IMR-90 (cell line): Measurements from ENCODE around the gene POU2F1. TPM values are rescaled to one million over a fixed set of nuclear protein-coding genes. Genes with fewer than 3 reads are reported as not detected.

Source experiments
- ATAC-seq: fragments of 200-7000 bp; cut with Tn5 transposase; 2 replicates; pipeline ENCODE4 v1.9.1; 2020; ENCODE audit warnings: low read depth, mild to moderate bottlenecking, moderate library complexity
- Bru-seq: library from RNA; stranded (reverse); fragments of 400-500 nt; gene quantifications from one replicate; lab custom pipeline; 2021; lab: Mats Ljungman, UMichigan
- BruChase-seq, 2 experiments: library from RNA; stranded (reverse); fragments of 400-500 nt; gene quantifications; one replicate each; lab custom pipeline; 2021; lab: Mats Ljungman, UMichigan
- BruUV-seq: library from RNA; stranded (reverse); fragments of 400-500 nt; replicated peaks from 2 replicates; lab custom pipeline; 2021; lab: Mats Ljungman, UMichigan
- CTCF ChIA-PET: fragments of 300-600 bp; formaldehyde crosslinking; extraction: SDS; loops from one replicate; lab custom pipeline; 2021; ENCODE audit warnings: antibody characterized with exemption; lab: Yijun Ruan, JAX
- POLR2A ChIA-PET: fragments of 300-600 bp; sonication (Branson Sonifier 250); formaldehyde crosslinking; loops from one replicate; lab custom pipeline; 2022; ENCODE audit warnings: antibody characterized with exemption; ENCODE audit not compliant: unreplicated experiment; lab: Charles Lee
- DNase-seq: peaks from one replicate; pipeline ENCODE4 v3.0.0; 2013
- H2AFZ ChIP-seq: replicated peaks from 2 replicates; pipeline ENCODE3; 2013; ENCODE audit warnings: low read length, mild to moderate bottlenecking; ENCODE audit not compliant: poor library complexity
- H2AK5ac ChIP-seq: 2 replicates; pipeline ENCODE4 v1.6.1; 2013; ENCODE audit warnings: low read depth, low read length, inconsistent platforms
- H2AK9ac ChIP-seq: replicated peaks from 2 replicates; pipeline ENCODE3; 2013; ENCODE audit warnings: mild to moderate bottlenecking, low read depth, low read length, moderate library complexity; ENCODE audit not compliant: poor library complexity
- H2BK120ac ChIP-seq: 2 replicates; pipeline ENCODE4 v1.6.1; 2013; ENCODE audit warnings: low read depth, low read length, inconsistent platforms
- H2BK15ac ChIP-seq: 3 replicates; pipeline ENCODE4 v1.6.1; 2013; ENCODE audit warnings: low read depth, low read length, inconsistent platforms
- H2BK20ac ChIP-seq: 2 replicates; pipeline ENCODE4 v1.6.1; 2013; ENCODE audit warnings: low read depth, mild to moderate bottlenecking, inconsistent platforms, low read length, moderate library complexity
- H2BK5ac ChIP-seq: 2 replicates; pipeline ENCODE4 v1.6.1; 2013; ENCODE audit warnings: mild to moderate bottlenecking, low read depth, low read length, inconsistent platforms; ENCODE audit not compliant: poor library complexity, severe bottlenecking
- H3K14ac ChIP-seq: replicated peaks from 2 replicates; pipeline ENCODE4 v1.6.1; 2013; ENCODE audit warnings: low read depth, low read length, inconsistent platforms
- H3K18ac ChIP-seq: 2 replicates; pipeline ENCODE4 v1.6.1; 2013; ENCODE audit warnings: low read depth, low read length, control low read depth
- H3K23ac ChIP-seq: 2 replicates; pipeline ENCODE4 v1.6.1; 2013; ENCODE audit warnings: low read depth, low read length, inconsistent platforms
- H3K27ac ChIP-seq: 2 replicates; pipeline ENCODE4 v1.5.1; 2013; ENCODE audit warnings: mild to moderate bottlenecking, control low read depth, low read length; ENCODE audit not compliant: insufficient read depth
- H3K27me3 ChIP-seq: 2 replicates; pipeline ENCODE4 v1.6.1; 2013; ENCODE audit warnings: low read length; ENCODE audit not compliant: control insufficient read depth, insufficient read depth
- H3K36me3 ChIP-seq: 2 replicates; pipeline ENCODE4 v1.6.1; 2013; ENCODE audit warnings: low read length, mixed read lengths; ENCODE audit not compliant: control insufficient read depth, insufficient read depth
- H3K4ac ChIP-seq: 2 replicates; pipeline ENCODE4 v1.6.1; 2013; ENCODE audit warnings: low read depth, low read length, inconsistent platforms
- H3K4me1 ChIP-seq: 2 replicates; pipeline ENCODE4 v1.6.1; 2013; ENCODE audit warnings: low read length, mixed read lengths; ENCODE audit not compliant: control insufficient read depth, insufficient read depth
- H3K4me2 ChIP-seq: 2 replicates; pipeline ENCODE4 v1.6.1; 2013; ENCODE audit warnings: low read depth, mild to moderate bottlenecking, control low read depth, low read length, moderate library complexity
- H3K4me3 ChIP-seq: 2 replicates; pipeline ENCODE4 v1.5.1; 2013; ENCODE audit warnings: low read depth, mild to moderate bottlenecking, control low read depth, low read length, moderate library complexity; ENCODE audit not compliant: insufficient read depth
- H3K56ac ChIP-seq: 2 replicates; pipeline ENCODE4 v1.6.1; 2013; ENCODE audit warnings: low read length, inconsistent platforms; ENCODE audit not compliant: insufficient read depth; ENCODE audit errors: extremely low read depth
- H3K79me1 ChIP-seq, 2 experiments: 2 replicates each; pipeline ENCODE4 v1.6.1; 2013; ENCODE audit warnings: low read length in 2 of 2, inconsistent platforms in 1 of 2, low read depth in 1 of 2
- H3K9ac ChIP-seq: 2 replicates; pipeline ENCODE4 v1.6.1; 2013; ENCODE audit warnings: low read depth, low read length, control low read depth
- H3K9me1 ChIP-seq: 2 replicates; pipeline ENCODE4 v1.6.1; 2013; ENCODE audit warnings: low read length, inconsistent platforms; ENCODE audit not compliant: insufficient read depth
- H3K9me3 ChIP-seq: 2 replicates; pipeline ENCODE4 v1.6.1; 2013; ENCODE audit warnings: low read length; ENCODE audit not compliant: control insufficient read depth, insufficient read depth
- H4K20me1 ChIP-seq: 2 replicates; pipeline ENCODE4 v1.6.1; 2013; ENCODE audit warnings: low read length, inconsistent platforms; ENCODE audit not compliant: insufficient read depth
- H4K5ac ChIP-seq: 2 replicates; pipeline ENCODE4 v1.6.1; 2013; ENCODE audit warnings: mild to moderate bottlenecking, low read depth, low read length, control low read depth
- H4K8ac ChIP-seq, 2 experiments: 2 replicates each; pipeline ENCODE4 v1.6.1; 2013; ENCODE audit warnings: low read depth in 2 of 2, low read length in 2 of 2, control low read depth in 1 of 2, inconsistent platforms in 1 of 2
- H4K91ac ChIP-seq: 2 replicates; pipeline ENCODE4 v1.6.1; 2013; ENCODE audit warnings: low read depth, low read length, inconsistent platforms; ENCODE audit not compliant: insufficient read depth
- CEBPB ChIP-seq: IDR thresholded peaks from 2 replicates; pipeline ENCODE4 v1.6.1; 2012; ENCODE audit warnings: low read depth, low read length, improper control_type of control experiment
- CTCF ChIP-seq: conservative IDR thresholded peaks from 2 replicates; pipeline ENCODE4 v1.5.1; 2012; ENCODE audit warnings: mild to moderate bottlenecking, low read depth, low read length, improper control_type of control experiment
- ELK1 ChIP-seq: fragments of 150-350 bp; IDR thresholded peaks from 2 replicates; pipeline ENCODE4 v1.6.1; 2016; ENCODE audit warnings: low read depth, mild to moderate bottlenecking, low read length, moderate library complexity, borderline replicate concordance
- MAZ ChIP-seq: IDR thresholded peaks from 2 replicates; pipeline ENCODE4 v1.6.1; 2012; ENCODE audit warnings: low read depth, mild to moderate bottlenecking, low read length, improper control_type of control experiment, moderate library complexity, borderline replicate concordance
- MXI1 ChIP-seq: IDR thresholded peaks from 2 replicates; pipeline ENCODE4 v1.6.1; 2012; ENCODE audit warnings: low read depth, mild to moderate bottlenecking, low read length, moderate library complexity, borderline replicate concordance
- POLR2A ChIP-seq: IDR thresholded peaks from 2 replicates; pipeline ENCODE4 v1.6.1; 2012; ENCODE audit warnings: mild to moderate bottlenecking, low read depth, low read length
- RAD21 ChIP-seq: IDR thresholded peaks from 2 replicates; pipeline ENCODE4 v1.6.1; 2012; ENCODE audit warnings: low read length, improper control_type of control experiment
- RCOR1 ChIP-seq: IDR thresholded peaks from 2 replicates; pipeline ENCODE4 v1.6.1; 2012; ENCODE audit warnings: mild to moderate bottlenecking, low read length, improper control_type of control experiment; ENCODE audit not compliant: insufficient replicate concordance
- SMC3 ChIP-seq: fragments of 150-350 bp; IDR thresholded peaks from 2 replicates; pipeline ENCODE4 v1.6.1; 2016; ENCODE audit warnings: low read depth, mild to moderate bottlenecking, antibody characterized with exemption, low read length, moderate library complexity
- WGBS, 2 experiments: methylation state at CpG; one replicate each; pipeline versions ENCODE4 v1.1.5 to v1.1.7; 2013; ENCODE audit warnings: missing lambda C conversion rate in 2 of 2; ENCODE audit not compliant: insufficient read length in 1 of 2; ENCODE audit errors: extremely low coverage in 2 of 2; 5-methylcytosine and 5-hydroxymethylcytosine counted together
- dilution Hi-C: fragments of 300-500 bp; cut with HindIII; formaldehyde crosslinking; loops from one replicate; pipeline ENCODE4 v1.14.3; 2018; ENCODE audit warnings: low sequenced_read_pairs; ENCODE audit not compliant: unreplicated experiment
- in situ Hi-C: fragments of 300-500 bp; cut with MboI; formaldehyde crosslinking; loops from 3 replicates; pipeline ENCODE4 v1.14.3; 2019; ENCODE audit warnings: low sequenced_read_pairs, inconsistent platforms, mixed read lengths
- intact Hi-C: fragments of 100-400 bp; cut with micrococcal nuclease; formaldehyde crosslinking; loops from 2 replicates; pipeline ENCODE4 v1.10.0; 2022
- long read RNA-seq: library from polyadenylated mRNA; unstranded; transcript quantifications from one replicate; pipeline ENCODE4 v2.0.0, GENCODE V29; 2021; ENCODE audit not compliant: unreplicated experiment
- polyA plus RNA-seq, 3 experiments: library from polyadenylated mRNA; depleted of rRNA; stranded (reverse); fragments of >200 nt; gene quantifications; 2 replicates each; pipeline ENCODE4 v1.2.3, GENCODE V29; 2012; ENCODE audit warnings: low replicate concordance in 1 of 3
- total RNA-seq: library from RNA; depleted of rRNA; stranded (reverse); fragments of >200 nt; gene quantifications from 2 replicates; pipeline ENCODE4 v1.2.3, GENCODE V29; 2012; rRNA removed

The POU2F1 gene
- 3.4 and 4.4 TPM in 2 replicates for total RNA-seq
- polyA plus RNA-seq (2012; rRNA removed): 1.0 and 1.2 TPM in 2 replicates
- polyA plus RNA-seq (2012; cell fraction: cytosol; rRNA removed): 0.32 and 0.75 TPM in 2 replicates
- polyA plus RNA-seq (2012; cell fraction: nucleus; rRNA removed; ENCODE audit: low replicate concordance): 3.5 and 6.8 TPM in 2 replicates
- Bru-seq, nascent RNA: percentile 73 among the genes with signal in this experiment
- BruChase-seq, experiment 1, labeled RNA remaining after a 6-hour chase: percentile 59 among the genes with signal in this experiment
- BruChase-seq, experiment 2, labeled RNA remaining after a 2-hour chase: percentile 72 among the genes with signal in this experiment
- long read RNA-seq, partial matches to known transcripts: 1 of 4 reads
- long read RNA-seq, other reads (novel, unspliced or antisense): 3 of 4 reads

- POLR2A ChIA-PET: interaction anchor here (0.6 to 0.7 kb wide), 4 partner anchors 10 to 317 kb away, joined by 5 to 15 read pairs (median 12); no protein-coding TSS in a partner anchor
- no TSS peak for BruUV-seq
- DNase-seq: peak; percentile 97
These were observed at the start of gene POU2F1 for GRCh38 chr1:167220537-167221125. Gene POU2F1, plus strand, starts transcription at chr1:167220886. Its CDS starts 12 bp downstream, at chr1:167220898.

More at GRCh38 chr1:167220537-167221125, at the start of gene POU2F1:
- peak within 1 kb of the TSS; percentile 66 for H3K4me3 ChIP-seq
- CTCF ChIA-PET: interaction anchor here (0.6 to 1.6 kb wide), 13 partner anchors 9 to 638 kb away, joined by 3 to 11 read pairs (median 3); partner anchors contain the start of gene CREG1
- H3K4me1 ChIP-seq: no peaks in the 10 kb centered on the region
- peak within 1 kb of the TSS; percentile 5 to 53; a peak in 3 of 4 replicates for H4K8ac ChIP-seq
- 0% methylated on average over 18 of the region's 53 CpGs; no CpG with 5 or more reads in 1 of the 2 experiments for WGBS, 2 experiments
- no peaks in the 10 kb centered on the region for H4K20me1 ChIP-seq
- H3K14ac ChIP-seq: no peak within 1 kb of the TSS; the same call in 1 of the 2 replicates
- H3K9me3 ChIP-seq: no peaks in the 10 kb centered on the region
- H2AK9ac ChIP-seq: peak within 1 kb of the TSS; percentile 84
- H3K9ac ChIP-seq: peak within 1 kb of the TSS; percentile 67
- peak within 1 kb of the TSS; percentile 12; the same call in 1 of the 2 replicates for H3K4ac ChIP-seq
- no peak within 1 kb of the TSS for H2AK5ac ChIP-seq
- no peak within 1 kb of the TSS for H3K23ac ChIP-seq
- H3K56ac ChIP-seq: no peak within 1 kb of the TSS; the same call in 1 of the 2 replicates
- H2BK15ac ChIP-seq: 0 out of 3 replicates have a peak within 1 kb of the TSS, but pooled peaks have one; percentile 7
- TF ChIP-seq CTCF: peak; percentile 89
- TF ChIP-seq RAD21: peak; percentile 36
- TF ChIP-seq MXI1: no peak
- TF ChIP-seq ELK1: no peak
- peak; percentile 30 for TF ChIP-seq SMC3
- no peak for TF ChIP-seq RCOR1
- 0 out of 2 replicates have a peak, but pooled peaks have one; percentile 49 for TF ChIP-seq POLR2A
- peak; percentile 100 for TF ChIP-seq MAZ
- no peak for TF ChIP-seq CEBPB
- H3K36me3 ChIP-seq: no peaks in the 10 kb centered on the region
- peak within 1 kb of the TSS; percentile 97 for H2AFZ ChIP-seq
- peak; percentile 92 for ATAC-seq
- H4K91ac ChIP-seq: no peak within 1 kb of the TSS
- peaks cover 3 to 18% of the 10 kb centered on the region in 2 experiments; a peak in 3 of 4 replicates for H3K79me1 ChIP-seq
- intact Hi-C loops (loop anchor here (5.0 to 10.0 kb wide), 4 partner anchors 47 to 584 kb away; no protein-coding TSS in a partner anchor), in situ Hi-C loops (no loop called here), dilution Hi-C loops (no loop called here)
- peak within 1 kb of the TSS; percentile 62 for H3K4me2 ChIP-seq
- no peaks in the 10 kb centered on the region for H3K9me1 ChIP-seq
- peak within 1 kb of the TSS; percentile 72 for H3K27ac ChIP-seq
- peak within 1 kb of the TSS; percentile 16 for H2BK5ac ChIP-seq
- no peak within 1 kb of the TSS for H2BK20ac ChIP-seq
- H3K27me3 ChIP-seq: peaks cover 2% of the 10 kb centered on the region; the same call in 1 of the 2 replicates
- no peak within 1 kb of the TSS for H3K18ac ChIP-seq
- no peak within 1 kb of the TSS for H2BK120ac ChIP-seq
- no peak within 1 kb of the TSS for H4K5ac ChIP-seq
